Skeletal muscle satellite cell (primary cell): Measurements from ENCODE around the gene CLINT1.

Experiments used
- H3K27me3 ChIP-seq: 2 replicates; pipeline ENCODE4 v1.7.0; 2013; ENCODE audit warnings: low read length; ENCODE audit not compliant: control insufficient read depth, insufficient read depth
- H3K36me3 ChIP-seq: 2 replicates; pipeline ENCODE4 v1.7.0; 2013; ENCODE audit warnings: mild to moderate bottlenecking, control low read depth, low read length; ENCODE audit not compliant: insufficient read depth
- H3K4me1 ChIP-seq: 2 replicates; pipeline ENCODE4 v1.7.0; 2013; ENCODE audit warnings: low read length; ENCODE audit not compliant: control insufficient read depth, insufficient read depth
- H3K4me2 ChIP-seq: 2 replicates; pipeline ENCODE4 v1.7.0; 2013; ENCODE audit warnings: mild to moderate bottlenecking, low read length
- H3K4me3 ChIP-seq: 2 replicates; pipeline ENCODE4 v1.7.0; 2013; ENCODE audit warnings: low read length
- H3K9ac ChIP-seq: 2 replicates; pipeline ENCODE4 v1.7.0; 2013; ENCODE audit warnings: mild to moderate bottlenecking, low read depth, low read length, moderate library complexity
- H3K9me3 ChIP-seq: replicated peaks from 2 replicates; pipeline ENCODE4 v1.7.0; 2013; ENCODE audit warnings: mild to moderate bottlenecking, control low read depth, low read length

The CLINT1 gene

DNA sequence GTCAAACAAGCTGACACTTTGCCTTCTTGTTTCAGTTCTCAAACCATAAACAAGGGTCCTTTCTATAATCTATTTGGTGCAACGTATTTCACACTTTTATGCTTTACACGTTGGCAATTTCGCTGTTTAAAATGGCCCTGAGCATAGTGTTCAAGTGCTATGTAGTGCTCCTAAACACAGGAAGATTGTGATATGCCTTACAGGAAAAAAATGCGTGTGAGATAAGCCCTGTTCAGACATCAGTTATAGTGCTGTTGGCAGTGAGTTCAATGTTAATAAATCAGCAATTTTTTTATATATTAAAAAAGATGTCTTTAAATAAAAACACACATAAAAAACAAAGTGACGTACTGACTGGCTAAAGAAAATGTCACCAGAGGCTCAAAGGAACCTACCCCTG is 23.9 kb downstream of the CLINT1 start:
- no peaks in the 10 kb centered on the region for H3K4me1 ChIP-seq
- H3K9me3 ChIP-seq: no peaks in the 10 kb centered on the region
- H3K4me3 ChIP-seq: no peak overlapping the region
- no peak overlapping the region for H3K4me2 ChIP-seq
- no peaks in the 10 kb centered on the region for H3K36me3 ChIP-seq
- no peaks in the 10 kb centered on the region for H3K27me3 ChIP-seq
- no peak overlapping the region for H3K9ac ChIP-seq

DNA sequence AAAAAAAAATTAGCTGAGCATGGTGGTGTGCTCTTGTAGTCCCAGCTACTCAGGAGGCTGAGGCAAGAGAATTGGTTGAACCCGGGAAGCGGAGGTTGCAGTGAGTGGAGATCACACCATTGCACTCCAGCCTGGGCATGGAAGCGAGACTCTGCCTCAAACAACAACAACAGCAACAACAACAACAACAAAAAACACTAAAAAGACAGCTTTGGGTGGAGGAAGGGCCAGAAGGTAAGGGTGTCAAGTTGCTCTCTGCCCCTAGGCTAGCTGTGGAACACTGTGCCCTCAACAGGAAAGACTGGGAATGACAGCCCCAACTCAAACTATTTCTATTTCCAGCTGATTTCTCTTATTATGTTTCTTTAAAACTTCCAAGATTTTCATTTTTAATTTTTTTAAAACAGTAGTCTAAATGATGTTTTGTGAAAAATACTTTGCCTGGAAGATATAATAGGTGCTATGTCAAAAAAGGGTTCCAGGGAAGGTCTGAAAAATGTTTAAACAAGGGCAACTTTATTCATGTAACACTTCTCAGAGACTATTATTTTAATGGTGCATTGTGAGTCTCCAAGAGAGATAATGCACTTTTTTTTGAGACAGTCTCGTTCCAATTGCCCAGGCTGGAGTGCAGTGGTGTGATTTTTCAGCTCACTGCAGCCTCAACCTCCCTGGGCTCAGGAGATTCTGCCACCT is 29.9 kb downstream of the CLINT1 start:
- peaks cover 23% of the 10 kb centered on the region for H3K4me1 ChIP-seq
- H3K9ac ChIP-seq: no peak overlapping the region
- H3K36me3 ChIP-seq: no peaks in the 10 kb centered on the region
- no peak overlapping the region for H3K4me2 ChIP-seq
- H3K4me3 ChIP-seq: no peak overlapping the region
- no peaks in the 10 kb centered on the region for H3K9me3 ChIP-seq
- no peaks in the 10 kb centered on the region for H3K27me3 ChIP-seq

DNA sequence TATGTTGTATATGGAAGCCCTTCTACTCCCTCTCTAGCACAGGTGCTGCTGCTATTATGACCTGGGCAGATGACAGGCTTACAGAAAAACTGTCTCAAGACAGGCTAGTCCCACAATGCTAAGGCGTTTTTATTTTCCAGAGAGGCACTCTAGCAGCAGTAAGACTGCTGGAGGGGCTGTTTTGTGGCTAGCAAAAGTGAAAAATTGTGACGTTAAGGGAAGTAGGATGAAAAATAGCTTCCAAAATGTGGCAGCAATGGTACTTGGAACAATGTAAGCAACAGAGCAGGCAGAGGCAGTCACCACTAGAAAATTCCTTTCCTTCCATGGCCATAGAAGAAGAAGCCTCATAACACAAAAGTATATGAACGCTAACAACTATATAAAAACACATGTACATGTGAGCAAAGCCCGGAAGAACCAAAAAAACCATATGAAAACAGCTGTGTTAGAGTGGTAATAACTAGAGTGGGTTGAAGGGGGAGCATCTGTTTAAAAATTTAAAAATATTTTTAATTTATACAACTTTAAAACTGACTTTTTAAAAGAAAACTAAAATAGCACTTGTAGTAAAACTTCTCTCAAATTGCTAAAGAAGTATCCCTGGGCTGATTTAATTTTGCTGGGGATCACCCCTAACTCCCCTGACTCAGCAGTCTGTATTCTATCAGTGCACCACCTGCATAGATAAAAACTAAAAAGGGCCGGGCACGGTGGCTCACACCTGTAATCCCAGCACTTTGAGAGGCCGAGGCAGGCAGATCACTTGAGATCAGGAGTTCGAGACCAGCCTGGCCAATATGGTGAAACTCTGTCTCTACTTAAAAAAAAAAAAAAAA is 30.6 kb downstream of the CLINT1 start:
- Histone ChIP-seq H3K27me3 (no peaks in the 10 kb centered on the region), H3K4me2 (peak overlapping the region; percentile 47), H3K9ac (no peak overlapping the region), H3K36me3 (no peaks in the 10 kb centered on the region), H3K4me1 (peaks cover 23% of the 10 kb centered on the region), H3K4me3 (no peak overlapping the region), H3K9me3 (no peaks in the 10 kb centered on the region)

DNA sequence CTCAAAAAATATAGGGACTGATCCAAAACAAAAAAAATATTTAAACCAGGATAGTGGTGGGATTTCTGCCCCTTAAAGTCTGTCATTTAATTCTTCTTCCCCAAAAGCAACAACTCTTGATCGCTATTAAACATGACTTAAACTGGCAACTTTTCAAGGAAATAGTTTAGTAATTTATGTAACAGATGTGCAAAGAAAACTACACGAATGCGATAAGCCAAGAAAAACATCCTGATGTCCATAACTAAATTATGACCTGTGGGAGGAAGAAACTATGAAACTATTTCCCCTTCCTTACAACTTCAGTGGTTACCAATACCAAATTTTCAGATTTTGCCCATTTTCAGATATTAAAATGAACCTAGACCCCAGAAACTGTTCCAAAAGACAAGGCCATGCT is 31.5 kb downstream of the CLINT1 start:
- H3K36me3 ChIP-seq: no peaks in the 10 kb centered on the region
- peaks cover 26% of the 10 kb centered on the region for H3K4me1 ChIP-seq
- peak overlapping the region; percentile 47 for H3K4me2 ChIP-seq
- H3K4me3 ChIP-seq: no peak overlapping the region
- no peak overlapping the region for H3K9ac ChIP-seq
- no peaks in the 10 kb centered on the region for H3K9me3 ChIP-seq
- no peaks in the 10 kb centered on the region for H3K27me3 ChIP-seq

DNA sequence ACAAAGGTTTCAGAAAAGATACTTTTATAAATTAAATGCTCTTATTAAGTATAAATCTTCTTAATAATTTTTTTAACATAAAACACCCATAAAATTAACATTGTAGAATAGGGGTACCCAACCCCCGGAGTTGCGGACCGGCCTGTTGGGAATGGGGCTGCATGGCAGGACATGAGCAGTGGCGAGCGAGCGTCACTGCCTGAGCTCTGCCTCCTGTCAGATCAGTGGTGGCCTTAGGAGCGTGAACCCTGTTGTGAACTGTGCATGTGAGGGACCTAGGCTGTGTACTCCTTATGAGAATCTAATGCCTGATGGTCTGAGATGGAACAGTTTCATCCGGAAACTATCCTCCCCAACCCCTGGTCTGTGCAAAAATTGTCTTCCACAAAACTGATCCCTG is 35.3 kb downstream of the CLINT1 start:
- H3K36me3 ChIP-seq: no peaks in the 10 kb centered on the region
- H3K9ac ChIP-seq: no peak overlapping the region
- H3K4me1 ChIP-seq: peaks cover 43% of the 10 kb centered on the region
- H3K9me3 ChIP-seq: no peaks in the 10 kb centered on the region
- no peaks in the 10 kb centered on the region for H3K27me3 ChIP-seq
- H3K4me2 ChIP-seq: no peak overlapping the region
- no peak overlapping the region for H3K4me3 ChIP-seq

DNA sequence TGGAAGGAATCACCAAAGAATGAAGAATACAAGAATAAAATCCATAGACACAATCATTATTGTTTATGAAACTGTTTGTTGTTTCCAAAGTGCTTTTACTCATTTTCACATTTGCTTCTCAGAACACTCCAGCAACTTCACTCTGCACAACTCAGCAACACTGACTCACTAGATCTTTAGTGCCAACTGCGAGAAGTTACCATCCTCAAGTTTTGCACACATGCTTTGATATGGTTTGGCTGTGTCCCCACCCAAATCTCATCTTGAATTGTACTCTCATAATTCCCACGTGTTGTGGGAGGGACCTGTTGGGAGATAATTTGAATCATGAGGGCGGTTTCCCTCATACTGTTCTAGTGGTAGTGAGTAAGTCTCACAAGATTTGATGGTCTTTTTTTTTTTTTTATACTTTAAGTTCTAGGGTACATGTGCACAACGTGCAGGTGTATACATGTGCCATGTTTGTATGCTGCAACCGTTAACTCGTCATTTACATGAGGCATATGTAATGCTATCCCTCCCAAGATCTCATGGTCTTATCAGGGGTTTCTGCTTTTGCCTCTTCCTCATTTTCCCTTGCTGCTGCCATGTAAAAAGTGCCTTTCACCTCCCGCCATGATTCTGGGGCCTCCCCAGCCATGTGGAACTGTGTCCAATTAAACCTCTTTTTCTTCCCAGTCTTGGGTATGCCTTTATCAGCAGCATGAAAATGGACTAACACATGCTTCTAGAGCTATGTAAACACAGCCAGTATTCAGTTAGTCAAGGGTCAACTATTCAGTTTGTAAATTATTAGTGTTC is 36.9 kb downstream of the CLINT1 start:
- H3K9me3 ChIP-seq: no peaks in the 10 kb centered on the region
- H3K4me3 ChIP-seq: no peak overlapping the region
- no peaks in the 10 kb centered on the region for H3K27me3 ChIP-seq
- H3K9ac ChIP-seq: no peak overlapping the region
- H3K36me3 ChIP-seq: no peaks in the 10 kb centered on the region
- no peak overlapping the region for H3K4me2 ChIP-seq
- peaks cover 26% of the 10 kb centered on the region for H3K4me1 ChIP-seq

DNA sequence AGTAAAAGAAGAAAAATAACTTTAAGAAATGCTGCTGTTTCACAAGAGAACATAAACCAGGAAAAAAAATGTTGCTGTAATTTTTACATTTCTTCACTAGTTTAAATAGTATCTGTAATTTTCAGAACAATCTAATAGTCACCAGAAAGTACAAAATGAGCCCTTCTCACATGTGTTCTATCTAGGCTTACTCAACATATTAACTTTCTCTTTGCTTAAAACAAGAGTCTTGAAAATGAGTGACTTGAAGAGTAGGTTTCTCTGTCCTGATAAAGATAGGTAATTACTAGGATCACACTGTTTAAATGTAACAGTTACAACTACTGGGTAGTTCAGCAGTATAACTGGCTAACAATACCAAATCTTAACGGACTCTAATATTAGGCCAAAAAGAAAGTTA is 37.5 kb downstream of the CLINT1 start:
- Histone ChIP-seq H3K4me3 (no peak overlapping the region), H3K9me3 (no peaks in the 10 kb centered on the region), H3K36me3 (peaks cover 2% of the 10 kb centered on the region), H3K4me1 (peaks cover 22% of the 10 kb centered on the region), H3K4me2 (no peak overlapping the region), H3K9ac (no peak overlapping the region), H3K27me3 (no peaks in the 10 kb centered on the region)

DNA sequence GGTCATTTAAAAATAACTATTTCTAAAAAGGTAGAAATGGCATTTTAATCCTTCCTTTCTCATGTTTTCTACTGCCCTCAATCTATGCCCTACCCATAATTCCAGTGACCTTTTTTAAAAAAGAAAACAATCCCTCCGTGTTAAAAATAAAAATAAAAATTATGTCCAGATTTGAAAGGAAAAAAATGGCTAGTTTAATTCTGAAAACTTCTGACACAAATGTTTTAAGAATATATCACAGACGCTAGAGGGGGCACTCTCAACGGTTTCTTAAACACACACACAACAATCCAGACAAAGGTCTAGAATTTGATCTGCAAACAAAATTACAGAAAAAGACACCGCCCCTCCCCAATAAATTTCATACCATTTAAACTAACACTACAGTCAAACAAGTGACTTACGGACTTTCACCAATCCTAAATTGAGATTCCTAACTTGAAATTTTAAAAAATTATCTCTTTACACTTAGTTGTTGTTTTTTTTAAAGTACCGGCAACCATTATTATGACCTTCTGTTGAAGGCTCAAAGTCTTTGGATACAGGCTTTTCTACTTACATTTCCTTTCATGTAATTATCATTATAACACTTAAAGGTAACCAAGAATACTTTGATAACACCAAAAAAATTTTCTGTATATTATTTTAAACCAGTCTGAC is 38.2 kb downstream of the CLINT1 start:
- Histone ChIP-seq H3K4me1 (peaks cover 22% of the 10 kb centered on the region), H3K4me2 (no peak overlapping the region), H3K9ac (peak overlapping the region; percentile 15), H3K36me3 (peaks cover 7% of the 10 kb centered on the region), H3K4me3 (no peak overlapping the region), H3K27me3 (no peaks in the 10 kb centered on the region), H3K9me3 (no peaks in the 10 kb centered on the region)

DNA sequence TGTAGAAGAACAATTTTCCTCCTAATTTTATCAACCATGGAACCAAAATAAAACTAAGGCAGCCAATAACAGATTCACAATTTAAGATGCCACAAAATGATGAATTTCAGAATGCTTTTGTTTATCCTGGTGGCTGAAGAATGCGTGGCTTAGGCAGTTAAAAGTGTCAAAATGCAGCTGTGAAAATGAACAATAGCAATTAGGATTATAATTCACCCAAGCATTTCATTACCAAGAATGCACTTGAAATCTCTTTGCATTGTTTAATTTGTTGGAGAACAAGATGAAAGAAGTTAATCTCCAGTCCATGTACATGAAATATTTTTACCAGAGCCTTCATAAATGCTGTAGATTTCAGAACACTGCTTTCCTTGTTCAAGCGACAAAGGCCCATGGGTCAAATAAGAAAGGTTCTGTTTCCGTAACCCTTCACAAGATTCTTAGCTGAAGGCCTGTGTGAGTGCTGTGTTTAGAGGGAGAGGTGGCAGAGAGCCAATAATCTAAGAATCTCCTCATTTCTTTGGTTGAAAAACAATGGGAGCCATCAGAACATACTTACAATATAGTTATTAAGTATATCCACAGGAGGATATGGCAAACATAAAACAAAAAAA is 39.3 kb downstream of the CLINT1 start:
- Histone ChIP-seq H3K27me3 (no peaks in the 10 kb centered on the region), H3K9me3 (no peaks in the 10 kb centered on the region), H3K9ac (no peak overlapping the region), H3K4me1 (peaks cover 28% of the 10 kb centered on the region), H3K4me3 (no peak overlapping the region), H3K36me3 (peaks cover 11% of the 10 kb centered on the region), H3K4me2 (no peak overlapping the region)

DNA sequence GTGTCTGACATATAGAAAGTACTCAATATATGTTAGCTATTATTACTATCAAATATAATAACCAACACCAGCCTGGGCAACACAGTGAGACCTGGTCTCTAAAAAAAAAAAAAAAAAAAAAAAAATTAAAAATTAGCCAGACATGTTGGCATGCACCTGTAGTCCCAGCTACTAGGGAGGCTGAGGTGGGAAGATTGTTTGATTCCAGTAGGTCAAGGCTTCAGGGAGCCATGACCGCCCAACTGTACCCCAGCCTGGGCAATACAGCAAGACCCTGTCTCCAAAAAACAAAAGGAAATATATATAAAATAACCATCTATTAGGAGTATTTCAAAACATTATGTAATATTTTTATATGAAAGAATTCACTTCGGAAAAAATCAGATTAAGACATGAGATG is 40.6 kb downstream of the CLINT1 start:
- Histone ChIP-seq H3K4me1 (peaks cover 30% of the 10 kb centered on the region), H3K4me2 (no peak overlapping the region), H3K36me3 (peaks cover 19% of the 10 kb centered on the region), H3K9me3 (no peaks in the 10 kb centered on the region), H3K9ac (no peak overlapping the region), H3K27me3 (no peaks in the 10 kb centered on the region), H3K4me3 (no peak overlapping the region)

DNA sequence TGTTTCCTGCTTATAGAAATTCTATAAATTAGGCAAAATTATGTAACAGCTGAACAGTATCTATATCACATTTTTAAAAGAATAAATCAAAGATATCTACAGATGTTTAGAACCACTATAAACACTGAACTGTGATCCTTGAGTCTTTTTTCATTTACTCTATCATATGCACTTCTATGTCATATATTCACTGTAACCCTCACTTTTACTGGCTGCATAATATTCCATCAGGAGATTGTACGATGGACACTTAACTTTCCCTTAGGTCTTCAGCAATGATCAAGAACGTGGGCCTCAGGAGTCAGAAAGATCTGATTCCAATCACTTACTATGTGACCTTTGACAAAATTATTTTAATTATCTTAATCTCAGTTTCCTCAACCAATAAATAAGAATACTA is 41.0 kb downstream of the CLINT1 start:
- Histone ChIP-seq H3K4me3 (no peak overlapping the region), H3K27me3 (no peaks in the 10 kb centered on the region), H3K9me3 (no peaks in the 10 kb centered on the region)

More for the DNA sequence above, 41.0 kb downstream of the CLINT1 start:
- Histone ChIP-seq H3K9ac (no peak overlapping the region), H3K4me1 (peaks cover 30% of the 10 kb centered on the region), H3K36me3 (peaks cover 22% of the 10 kb centered on the region), H3K4me2 (no peak overlapping the region)
